Central memory CD8-positive, alpha-beta T cell (primary cell): ENCODE measurements around the gene KCNQ2.
A peak's percentile ranks its signal among the peaks of the same experiment; 100 is the strongest.

Source experiments
- ATAC-seq: fragments of 150-1000 bp; cut with Tn5 transposase; replicated peaks from 2 replicates; pipeline ENCODE4 v1.10.0; 2022; ENCODE audit warnings: mild to moderate bottlenecking, moderate FRiP score, moderate number of reproducible peaks; ENCODE audit not compliant: poor library complexity, severe bottlenecking; ENCODE audit errors: extremely low read depth
- DNase-seq, 2 donors: peaks; one replicate each; pipeline ENCODE4 v3.0.0; 2021; ENCODE audit warnings: low spot score in 2 of 2
- H3K27ac Mint-ChIP-seq: one replicate; pipeline ENCODE4 v1.8.0; 2022; ENCODE audit warnings: low read depth, mild to moderate bottlenecking, moderate library complexity, mixed read lengths
- H3K27me3 Mint-ChIP-seq: one replicate; pipeline ENCODE4 v1.8.0; 2022; ENCODE audit warnings: mixed read lengths
- H3K36me3 Mint-ChIP-seq: one replicate; pipeline ENCODE4 v1.8.0; 2022; ENCODE audit warnings: mild to moderate bottlenecking, moderate library complexity, mixed read lengths; ENCODE audit not compliant: insufficient read depth
- H3K4me1 Mint-ChIP-seq: one replicate; pipeline ENCODE4 v1.8.0; 2022; ENCODE audit warnings: mixed read lengths
- H3K4me3 Mint-ChIP-seq: one replicate; pipeline ENCODE4 v1.8.0; 2022; ENCODE audit warnings: mild to moderate bottlenecking, moderate library complexity, mixed read lengths
- H3K9me3 Mint-ChIP-seq: one replicate; pipeline ENCODE4 v1.8.0; 2022; ENCODE audit warnings: mixed read lengths

The KCNQ2 gene

GRCh38 chr20:63458170-63459069 is 14.0 kb downstream of the KCNQ2 start:
- Mint-ChIP-seq H3K9me3 (no peaks in the 10 kb centered on the region), H3K27ac (no peak overlapping the region), H3K27me3 (peaks cover 60% of the 10 kb centered on the region), H3K36me3 (no peaks in the 10 kb centered on the region), H3K4me3 (no peak overlapping the region), H3K4me1 (no peaks in the 10 kb centered on the region)
- no peak for DNase-seq
- ATAC-seq, result no peak

- Mint-ChIP-seq H3K27me3 (peaks cover 53% of the 10 kb centered on the region), H3K9me3 (no peaks in the 10 kb centered on the region), H3K36me3 (no peaks in the 10 kb centered on the region), H3K27ac (no peak overlapping the region), H3K4me3 (no peak overlapping the region), H3K4me1 (no peaks in the 10 kb centered on the region)
- DNase-seq (no peak), ATAC-seq (no peak)
These were observed 14.7 kb downstream of the KCNQ2 start for GRCh38 chr20:63457737-63458136.

- no peak overlapping the region for H3K4me3 Mint-ChIP-seq
- no peak for DNase-seq
- no peaks in the 10 kb centered on the region for H3K36me3 Mint-ChIP-seq
- no peaks in the 10 kb centered on the region for H3K9me3 Mint-ChIP-seq
- no peaks in the 10 kb centered on the region for H3K4me1 Mint-ChIP-seq
- ATAC-seq, result no peak
- H3K27me3 Mint-ChIP-seq, result peaks cover 47% of the 10 kb centered on the region
- no peak overlapping the region for H3K27ac Mint-ChIP-seq
These were observed 15.8 kb downstream of the KCNQ2 start for GRCh38 chr20:63456429-63457284.

GRCh38 chr20:63455568-63455859 is 16.9 kb downstream of the KCNQ2 start:
- H3K4me3 Mint-ChIP-seq, result no peak overlapping the region
- H3K4me1 Mint-ChIP-seq, result no peaks in the 10 kb centered on the region
- no peaks in the 10 kb centered on the region for H3K9me3 Mint-ChIP-seq
- no peak overlapping the region for H3K27ac Mint-ChIP-seq
- no peaks in the 10 kb centered on the region for H3K36me3 Mint-ChIP-seq
- ATAC-seq (no peak), DNase-seq (no peak)
- peaks cover 37% of the 10 kb centered on the region for H3K27me3 Mint-ChIP-seq

- H3K36me3 Mint-ChIP-seq, result no peaks in the 10 kb centered on the region
- no peaks in the 10 kb centered on the region for H3K9me3 Mint-ChIP-seq
- DNase-seq, result no peak
- H3K27ac Mint-ChIP-seq, result peak overlapping the region; percentile 62
- ATAC-seq, result no peak
- H3K4me1 Mint-ChIP-seq, result no peaks in the 10 kb centered on the region
- peaks cover 33% of the 10 kb centered on the region for H3K27me3 Mint-ChIP-seq
- H3K4me3 Mint-ChIP-seq, result no peak overlapping the region
These were observed 17.5 kb downstream of the KCNQ2 start for GRCh38 chr20:63454731-63455567.

GRCh38 chr20:63452821-63453523 is 19.5 kb downstream of the KCNQ2 start:
- ATAC-seq (no peak), DNase-seq (no peak)
- Mint-ChIP-seq H3K4me3 (no peak overlapping the region), H3K9me3 (no peaks in the 10 kb centered on the region), H3K27ac (no peak overlapping the region), H3K4me1 (no peaks in the 10 kb centered on the region), H3K27me3 (peaks cover 28% of the 10 kb centered on the region), H3K36me3 (peaks cover 2% of the 10 kb centered on the region)

- Mint-ChIP-seq H3K4me3 (no peak overlapping the region), H3K27ac (no peak overlapping the region), H3K27me3 (peaks cover 34% of the 10 kb centered on the region), H3K36me3 (peaks cover 2% of the 10 kb centered on the region), H3K4me1 (no peaks in the 10 kb centered on the region), H3K9me3 (no peaks in the 10 kb centered on the region)
- ATAC-seq (no peak), DNase-seq (no peak)
These were observed 20.1 kb downstream of the KCNQ2 start for GRCh38 chr20:63452341-63452740.

GRCh38 chr20:63451821-63452220 is 20.6 kb downstream of the KCNQ2 start:
- Mint-ChIP-seq H3K4me3 (no peak overlapping the region), H3K9me3 (no peaks in the 10 kb centered on the region), H3K4me1 (no peaks in the 10 kb centered on the region), H3K36me3 (peaks cover 2% of the 10 kb centered on the region), H3K27me3 (peaks cover 39% of the 10 kb centered on the region), H3K27ac (no peak overlapping the region)
- ATAC-seq (no peak), DNase-seq (no peak)

- Mint-ChIP-seq H3K27ac (no peak overlapping the region), H3K27me3 (peaks cover 33% of the 10 kb centered on the region), H3K9me3 (no peaks in the 10 kb centered on the region), H3K4me3 (no peak overlapping the region), H3K36me3 (peaks cover 2% of the 10 kb centered on the region), H3K4me1 (no peaks in the 10 kb centered on the region)
- DNase-seq, result no peak
- ATAC-seq, result no peak
These were observed 22.4 kb downstream of the KCNQ2 start for GRCh38 chr20:63449796-63450730.

- H3K9me3 Mint-ChIP-seq, result no peaks in the 10 kb centered on the region
- DNase-seq (no peak), ATAC-seq (no peak)
- no peaks in the 10 kb centered on the region for H3K4me1 Mint-ChIP-seq
- peaks cover 23% of the 10 kb centered on the region for H3K27me3 Mint-ChIP-seq
- H3K36me3 Mint-ChIP-seq, result peaks cover 2% of the 10 kb centered on the region
- H3K27ac Mint-ChIP-seq, result no peak overlapping the region
- no peak overlapping the region for H3K4me3 Mint-ChIP-seq
These were observed 23.4 kb downstream of the KCNQ2 start for GRCh38 chr20:63449025-63449424.

GRCh38 chr20:63448031-63448430 is 24.4 kb downstream of the KCNQ2 start:
- H3K9me3 Mint-ChIP-seq, result peaks cover 5% of the 10 kb centered on the region
- no peak overlapping the region for H3K4me3 Mint-ChIP-seq
- H3K27me3 Mint-ChIP-seq, result peaks cover 19% of the 10 kb centered on the region
- no peaks in the 10 kb centered on the region for H3K4me1 Mint-ChIP-seq
- no peak overlapping the region for H3K27ac Mint-ChIP-seq
- DNase-seq (no peak), ATAC-seq (no peak)
- peaks cover 8% of the 10 kb centered on the region for H3K36me3 Mint-ChIP-seq
